Uterus (tissue), 2 donors: ENCODE results near the gene CHST11.

Source experiments
- POLR2A ChIP-seq, 2 donors: fragments of 450-650 bp; IDR thresholded peaks; one replicate each; pipeline ENCODE4 v1.6.1; 2016; ENCODE audit warnings: antibody characterized with exemption in 2 of 2, mild to moderate bottlenecking in 1 of 2, moderate library complexity in 1 of 2
- TF ChIP-seq, protein P1 (sequence below), 4 experiments: fragments of 200-600 bp in 2 of 4; fragments of 450-650 bp in 2 of 4; sonication (generic) in 2 of 4; IDR thresholded peaks; one replicate each; pipeline ENCODE4 v1.5.1; 2016 to 2019; ENCODE audit warnings: antibody characterized with exemption in 4 of 4, mild to moderate bottlenecking in 2 of 4, moderate library complexity in 1 of 4

DNA sequence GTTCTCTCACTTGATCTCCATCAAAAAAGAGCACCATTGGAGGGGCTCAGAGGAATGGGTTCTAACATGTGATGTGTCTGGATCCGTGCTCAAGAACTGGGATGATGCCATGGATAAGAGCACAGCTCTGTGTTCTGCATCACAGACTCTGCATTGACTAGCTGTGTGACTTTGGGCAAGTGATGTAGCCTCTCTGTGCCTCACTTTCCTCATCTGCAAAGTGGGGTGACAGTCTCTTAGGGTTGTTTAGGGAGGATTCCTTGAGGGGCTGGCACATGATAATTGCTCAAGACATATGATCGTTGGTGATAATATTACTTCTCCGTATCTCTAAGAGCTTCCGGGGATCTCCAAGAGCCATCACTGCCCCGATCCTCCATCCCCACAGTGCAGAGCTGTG is 202.3 kb downstream of the CHST11 start:
- TF ChIP-seq, protein P1, sequence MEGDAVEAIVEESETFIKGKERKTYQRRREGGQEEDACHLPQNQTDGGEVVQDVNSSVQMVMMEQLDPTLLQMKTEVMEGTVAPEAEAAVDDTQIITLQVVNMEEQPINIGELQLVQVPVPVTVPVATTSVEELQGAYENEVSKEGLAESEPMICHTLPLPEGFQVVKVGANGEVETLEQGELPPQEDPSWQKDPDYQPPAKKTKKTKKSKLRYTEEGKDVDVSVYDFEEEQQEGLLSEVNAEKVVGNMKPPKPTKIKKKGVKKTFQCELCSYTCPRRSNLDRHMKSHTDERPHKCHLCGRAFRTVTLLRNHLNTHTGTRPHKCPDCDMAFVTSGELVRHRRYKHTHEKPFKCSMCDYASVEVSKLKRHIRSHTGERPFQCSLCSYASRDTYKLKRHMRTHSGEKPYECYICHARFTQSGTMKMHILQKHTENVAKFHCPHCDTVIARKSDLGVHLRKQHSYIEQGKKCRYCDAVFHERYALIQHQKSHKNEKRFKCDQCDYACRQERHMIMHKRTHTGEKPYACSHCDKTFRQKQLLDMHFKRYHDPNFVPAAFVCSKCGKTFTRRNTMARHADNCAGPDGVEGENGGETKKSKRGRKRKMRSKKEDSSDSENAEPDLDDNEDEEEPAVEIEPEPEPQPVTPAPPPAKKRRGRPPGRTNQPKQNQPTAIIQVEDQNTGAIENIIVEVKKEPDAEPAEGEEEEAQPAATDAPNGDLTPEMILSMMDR (IDR thresholded peaks at IDR 0.05) = no peak
- no peak for TF ChIP-seq POLR2A (IDR thresholded peaks at IDR 0.05)
